GM19328 (cell line): Measurements from ENCODE around the gene SMIM17.

Experiments
- ATAC-seq: cut with Tn5 transposase; IDR thresholded peaks from one replicate; pipeline ENCODE4 v1.9.1; 2021; ENCODE audit warnings: mild to moderate bottlenecking, moderate library complexity; ENCODE audit not compliant: unreplicated experiment

Gene SMIM17

DNA sequence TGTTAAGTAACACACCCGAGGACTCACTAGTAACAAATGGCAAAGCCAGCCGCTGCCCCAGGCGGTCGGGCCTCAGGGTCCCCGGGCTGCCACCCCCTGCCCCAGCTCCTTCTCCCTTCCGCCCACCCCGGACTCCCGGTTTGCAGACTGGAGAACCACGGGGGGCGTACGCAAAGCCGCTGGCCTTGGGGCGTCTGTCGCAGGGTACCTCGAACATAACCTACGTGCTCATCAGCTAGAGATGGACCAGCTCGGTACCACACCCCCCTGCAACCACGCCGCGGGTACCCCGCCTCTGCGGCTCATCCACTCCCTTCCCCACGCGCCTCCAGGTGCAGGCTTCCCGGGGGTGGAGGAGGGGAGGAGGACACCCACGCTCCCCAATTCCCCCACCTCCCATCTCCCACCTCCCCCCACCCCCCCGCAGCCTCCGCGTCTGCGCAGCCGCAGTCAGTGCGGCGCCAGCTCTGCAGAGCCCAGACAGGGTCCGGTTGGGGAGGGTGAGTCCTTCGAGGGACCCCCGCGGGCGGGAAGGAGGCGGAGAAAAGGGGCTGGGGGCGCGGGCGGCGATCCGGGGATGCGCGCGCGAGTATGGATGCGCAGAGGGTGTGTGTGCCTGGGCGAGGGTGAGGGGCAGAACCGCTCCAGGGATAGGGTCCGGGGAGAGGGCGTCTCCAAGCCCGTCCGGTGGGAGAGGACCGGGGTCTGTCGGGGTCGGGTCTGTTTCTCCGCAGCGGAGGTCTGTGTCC lies at the start of gene SMIM17:
SMIM17 (plus strand) TSS at position 449 of the 749 bp plus-strand sequence. CDS start 2,509 bp downstream, outside the sequence.
- no peak for ATAC-seq

DNA sequence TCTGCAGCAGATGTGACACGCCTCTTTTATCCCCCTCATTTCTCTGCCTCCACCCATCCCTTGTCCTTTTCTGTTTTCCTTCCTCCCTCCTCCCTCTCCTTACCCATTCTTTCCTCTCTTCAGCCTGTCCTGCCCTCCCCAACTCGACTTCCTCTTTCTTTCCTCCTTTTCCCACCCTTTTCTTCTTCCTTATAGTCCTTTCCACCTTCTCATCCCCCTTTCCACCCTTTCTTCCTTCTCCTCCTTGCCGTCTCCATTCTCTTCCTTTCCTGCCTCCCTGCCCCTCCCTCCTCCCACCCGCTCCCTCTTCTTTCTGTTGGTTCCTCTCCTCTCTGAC lies 48.5 kb upstream of the SMIM17 start:
- no peak for ATAC-seq

DNA sequence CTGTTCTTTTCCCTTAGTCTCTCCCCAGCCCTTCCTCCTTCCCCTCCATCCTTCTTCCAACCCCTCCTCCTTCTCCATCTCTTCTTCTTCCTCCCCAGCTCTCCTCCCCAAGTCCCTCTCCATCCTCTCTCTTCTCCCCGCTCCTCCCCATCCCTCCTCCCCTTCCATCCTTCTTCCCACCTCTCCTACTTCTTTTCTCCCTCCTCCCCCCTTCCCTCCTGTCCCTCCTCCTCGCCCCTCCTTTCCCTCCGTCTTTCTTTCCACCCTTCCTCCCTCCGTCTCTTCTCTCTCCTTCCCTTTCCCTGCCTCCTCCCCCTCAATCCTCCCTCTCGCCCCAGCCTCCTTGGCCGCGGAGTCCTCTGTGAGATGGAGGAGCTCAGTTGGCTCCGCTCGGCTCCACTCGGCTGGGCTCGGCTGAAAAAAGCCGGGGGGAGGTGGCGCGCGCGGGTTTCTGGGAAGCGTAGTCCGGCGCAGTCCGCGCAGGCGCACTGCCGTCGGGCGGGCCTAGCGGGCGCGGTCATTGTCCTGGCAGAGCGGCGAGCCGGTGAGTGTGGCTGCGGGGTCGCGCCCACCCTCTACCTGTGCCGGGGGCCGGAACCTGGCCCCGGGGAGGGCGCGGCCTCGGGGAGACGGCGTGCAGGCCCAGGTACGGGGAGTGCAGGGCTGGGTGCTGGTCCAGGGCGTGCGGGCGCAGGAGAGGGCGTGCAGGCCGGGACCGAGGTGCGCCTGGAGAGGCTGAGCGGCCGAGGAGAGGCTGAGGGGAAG lies 48.0 kb upstream of the SMIM17 start, which contains the start of gene ZNF71:
ZNF71 (plus strand) TSS at position 520 of the 765 bp plus-strand sequence. CDS start 6,257 bp downstream, outside the sequence.
- peak; percentile 86 for ATAC-seq

DNA sequence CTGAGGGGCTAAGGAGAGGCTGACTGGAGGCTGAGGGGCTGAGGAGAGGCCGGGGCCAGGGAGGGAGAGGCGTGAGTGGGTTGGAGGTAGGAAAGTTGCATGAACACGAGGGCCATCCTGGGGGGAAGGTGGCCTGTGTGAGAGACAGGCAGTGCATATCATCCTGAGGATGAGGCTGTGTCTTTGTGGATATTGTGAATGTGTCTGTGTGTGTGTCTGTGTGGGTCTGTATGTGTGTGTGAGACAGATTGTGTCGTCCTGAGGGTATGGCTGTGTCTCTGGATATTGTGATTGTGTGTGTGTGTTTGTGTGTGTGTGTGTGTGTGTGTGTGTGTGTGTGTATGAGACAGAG lies 47.4 kb upstream of the SMIM17 start:
- ATAC-seq, result peak; percentile 16

DNA sequence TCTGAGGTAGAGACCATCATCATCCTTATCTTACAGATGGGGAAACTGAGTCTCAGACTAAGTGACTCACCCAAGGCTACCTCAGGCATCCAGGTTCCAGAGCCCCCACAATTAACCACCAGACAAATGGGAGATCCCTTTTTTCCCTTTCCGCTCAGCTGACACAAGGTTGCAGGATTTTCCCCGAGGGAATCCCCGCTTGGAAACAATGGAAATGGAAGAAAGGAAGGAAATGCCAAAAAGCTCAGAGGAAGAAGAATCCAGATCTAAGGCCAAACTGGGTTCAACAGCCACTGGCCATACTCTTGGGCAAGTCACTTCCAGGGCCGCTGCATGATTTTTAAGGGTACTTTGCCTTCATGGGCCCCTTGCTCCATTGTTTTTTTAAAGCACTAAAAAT lies 46.3 kb upstream of the SMIM17 start:
- ATAC-seq, result no peak

DNA sequence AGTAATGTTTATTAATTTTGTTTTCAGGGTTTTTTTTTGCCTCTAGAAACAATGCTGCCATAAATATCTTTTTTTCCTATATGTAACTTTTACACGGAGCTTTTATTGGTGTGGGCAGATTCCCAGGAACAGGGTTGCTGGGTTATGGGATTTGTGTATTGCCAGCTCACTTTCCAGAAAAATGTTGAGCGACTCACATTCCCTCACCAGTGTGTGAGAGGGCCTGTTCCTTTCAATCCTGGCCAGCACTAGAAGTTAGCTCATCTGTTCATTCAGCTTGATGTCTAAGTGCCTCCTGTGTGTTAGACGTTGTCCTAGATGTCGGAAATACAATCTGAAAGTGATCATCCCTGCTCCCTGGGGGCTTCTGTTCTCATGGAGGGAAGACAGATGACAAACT lies 45.3 kb upstream of the SMIM17 start:
- ATAC-seq, result no peak

DNA sequence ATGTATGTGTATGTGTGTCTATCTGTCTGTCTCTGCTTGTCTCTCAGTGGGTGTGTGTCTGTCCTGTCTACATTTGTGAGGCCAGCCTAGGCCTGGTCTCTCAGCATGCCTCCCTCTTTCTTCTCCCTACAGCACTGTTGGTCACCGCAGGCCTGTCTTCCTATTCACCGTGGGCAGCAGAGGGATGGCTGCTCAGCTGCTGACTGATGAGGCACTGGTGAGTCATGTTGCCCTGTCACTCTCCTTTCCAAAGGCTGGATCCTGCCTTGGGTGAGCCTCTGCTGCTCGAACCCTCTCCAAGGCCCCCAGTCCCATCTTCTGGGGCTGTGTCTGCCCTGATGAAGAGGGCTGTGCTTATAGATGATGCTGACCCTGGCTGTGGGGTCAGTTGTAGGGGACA lies 41.6 kb upstream of the SMIM17 start:
- ATAC-seq, result no peak

DNA sequence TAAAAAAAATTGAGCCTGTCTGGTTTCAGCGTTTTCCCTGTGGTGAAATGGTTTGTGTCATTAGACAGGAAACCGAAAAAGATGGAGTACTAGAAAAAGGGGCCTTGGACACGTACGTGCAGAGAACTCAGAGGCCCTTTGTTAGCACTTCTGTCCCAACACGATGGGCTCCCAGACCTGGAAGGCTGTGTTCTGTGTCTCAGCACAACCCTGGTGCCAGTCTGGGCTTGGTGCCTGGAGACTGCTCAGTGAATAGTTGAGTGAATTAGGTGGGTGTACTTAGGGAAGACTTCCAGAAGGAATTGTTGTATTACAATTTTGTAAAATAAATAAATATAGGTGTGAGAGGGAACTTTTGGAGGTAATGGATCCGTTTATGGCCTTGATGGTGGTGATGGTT lies 39.1 kb upstream of the SMIM17 start:
- ATAC-seq, result no peak

DNA sequence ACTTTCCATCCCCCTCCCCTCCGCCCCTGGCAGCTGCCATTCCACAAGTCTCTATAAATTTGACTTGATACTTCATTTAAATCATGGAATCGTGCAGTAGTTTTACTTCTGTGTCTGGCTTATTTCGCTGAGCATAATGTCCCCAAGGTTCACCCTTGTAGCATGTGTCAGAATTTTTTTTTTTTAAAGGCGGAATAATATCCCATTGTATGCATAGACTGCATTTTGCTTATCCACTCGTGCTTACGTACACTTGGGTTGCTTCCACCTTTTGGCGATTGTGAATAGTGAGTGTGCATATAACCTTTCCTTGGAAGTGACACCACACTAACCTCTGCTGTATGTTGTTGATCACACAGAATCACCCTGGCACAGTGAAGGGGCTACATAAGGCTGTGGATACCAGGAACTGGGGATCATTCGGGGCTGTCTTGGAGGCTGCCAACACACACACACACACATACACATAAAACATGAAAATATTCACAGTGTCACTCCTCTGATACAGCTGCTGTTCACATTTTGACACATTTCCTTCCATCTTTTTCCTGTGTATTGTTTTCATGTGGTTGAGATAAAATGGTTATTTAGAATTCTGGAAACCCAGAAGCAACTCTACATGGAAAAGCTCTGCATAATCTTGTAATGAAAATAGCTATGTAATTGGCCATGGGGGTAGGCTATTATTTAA lies 34.5 kb upstream of the SMIM17 start:
- no peak for ATAC-seq

DNA sequence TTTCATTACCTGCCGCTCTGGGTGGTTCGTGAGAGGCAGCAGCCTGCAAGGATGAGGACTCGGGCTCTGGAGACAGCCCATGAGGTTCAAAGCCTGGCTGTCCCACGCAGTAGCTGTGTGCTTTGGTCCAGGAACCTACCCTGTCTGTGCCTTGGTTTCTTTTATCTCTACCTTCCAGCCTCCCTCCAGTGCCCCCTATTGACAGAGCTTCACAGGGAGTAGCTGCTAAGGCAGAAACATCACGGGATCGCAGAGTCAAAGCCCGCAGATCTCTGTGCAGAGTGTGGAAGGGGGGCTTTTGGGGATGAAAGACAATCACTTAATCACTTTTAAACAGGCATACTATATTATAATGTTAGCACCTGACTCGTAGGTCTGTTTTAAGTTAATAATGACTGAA lies 31.7 kb upstream of the SMIM17 start:
- no peak for ATAC-seq

DNA sequence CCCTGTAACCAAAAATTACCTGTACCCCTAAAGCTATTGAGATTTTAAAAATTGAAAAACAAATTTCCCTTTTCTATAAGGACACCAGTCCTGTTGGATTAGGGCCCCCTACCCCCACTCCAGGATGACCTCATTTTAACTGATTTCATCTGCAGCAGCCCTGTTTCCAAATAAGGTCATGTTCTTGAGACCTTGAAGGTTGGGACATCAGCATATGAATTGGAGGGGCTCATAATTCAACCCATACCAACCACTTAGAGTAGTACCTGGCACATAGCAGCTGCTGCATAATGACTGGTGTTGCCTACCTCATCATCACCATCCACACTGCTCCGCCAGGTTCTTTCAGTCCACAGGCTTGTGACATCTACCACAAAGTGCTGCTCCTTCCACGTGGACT lies 30.2 kb upstream of the SMIM17 start:
- ATAC-seq, result no peak

DNA sequence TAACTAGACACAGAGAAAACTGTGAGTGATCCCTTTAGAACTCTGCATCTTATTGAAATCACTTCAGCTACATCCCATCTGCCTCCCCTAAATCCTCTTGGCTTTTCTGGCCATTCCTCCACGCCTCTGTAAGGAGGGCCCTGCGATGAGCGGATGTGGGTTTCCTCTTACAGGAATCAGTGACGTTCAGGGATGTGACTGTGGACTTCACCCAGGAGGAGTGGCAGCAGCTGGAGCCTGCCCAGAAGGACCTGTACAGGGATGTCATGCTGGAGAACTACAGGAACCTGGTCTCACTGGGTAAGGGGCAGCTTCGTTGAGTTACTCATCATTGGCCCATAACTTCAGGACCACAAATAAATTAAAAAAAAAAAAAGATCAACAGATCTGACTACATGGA lies 29.3 kb upstream of the SMIM17 start:
- no peak for ATAC-seq

DNA sequence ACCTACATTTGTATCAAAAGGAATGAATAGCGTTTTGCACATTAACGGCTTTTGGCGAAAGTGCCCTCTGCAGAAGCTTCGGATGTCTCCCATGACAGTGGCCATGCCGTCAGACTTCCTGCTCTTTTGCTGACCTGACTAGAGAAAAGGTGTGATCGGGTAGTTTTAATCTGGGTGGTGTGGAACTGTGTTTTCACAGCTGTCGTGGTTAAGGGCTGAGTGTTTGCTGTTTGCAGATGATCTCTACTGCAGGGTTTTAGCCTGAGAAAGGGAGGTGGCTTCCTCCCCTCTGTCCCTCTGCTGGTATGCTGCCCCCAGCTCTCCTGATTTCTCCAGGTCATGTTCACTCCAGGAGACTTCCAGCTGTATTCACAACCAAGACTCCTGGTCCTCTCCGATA lies 25.4 kb upstream of the SMIM17 start:
- ATAC-seq, result no peak

DNA sequence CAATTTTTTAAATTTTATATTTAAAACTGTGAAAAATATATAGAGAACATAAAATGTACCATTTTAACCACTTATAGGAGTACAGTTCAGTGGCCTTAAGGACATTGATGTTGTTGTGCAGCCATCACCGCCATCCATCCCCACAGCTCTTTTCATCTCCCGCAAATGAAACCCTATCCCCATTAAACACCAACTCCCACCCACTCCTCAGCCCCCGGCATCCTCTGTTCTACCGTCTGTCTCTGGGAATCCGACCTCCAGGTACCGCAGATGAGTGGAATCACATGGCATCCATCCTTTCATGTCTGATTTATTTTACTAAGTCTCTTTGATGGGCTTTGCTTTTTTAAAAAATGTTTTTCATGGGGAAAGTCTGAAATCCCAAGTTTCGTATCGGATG lies 23.8 kb upstream of the SMIM17 start:
- no peak for ATAC-seq

DNA sequence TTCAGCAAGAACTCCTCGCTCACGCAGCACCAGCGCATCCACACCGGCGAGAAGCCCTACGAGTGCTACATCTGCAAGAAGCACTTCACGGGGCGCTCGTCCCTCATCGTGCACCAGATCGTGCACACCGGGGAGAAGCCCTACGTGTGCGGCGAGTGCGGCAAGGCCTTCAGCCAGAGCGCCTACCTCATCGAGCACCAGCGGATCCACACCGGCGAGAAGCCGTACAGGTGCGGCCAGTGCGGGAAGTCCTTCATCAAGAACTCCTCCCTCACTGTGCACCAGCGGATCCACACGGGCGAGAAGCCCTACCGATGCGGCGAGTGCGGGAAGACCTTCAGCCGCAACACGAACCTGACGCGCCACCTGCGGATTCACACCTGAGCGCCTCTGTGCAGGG lies 20.6 kb upstream of the SMIM17 start:
- ATAC-seq, result no peak

DNA sequence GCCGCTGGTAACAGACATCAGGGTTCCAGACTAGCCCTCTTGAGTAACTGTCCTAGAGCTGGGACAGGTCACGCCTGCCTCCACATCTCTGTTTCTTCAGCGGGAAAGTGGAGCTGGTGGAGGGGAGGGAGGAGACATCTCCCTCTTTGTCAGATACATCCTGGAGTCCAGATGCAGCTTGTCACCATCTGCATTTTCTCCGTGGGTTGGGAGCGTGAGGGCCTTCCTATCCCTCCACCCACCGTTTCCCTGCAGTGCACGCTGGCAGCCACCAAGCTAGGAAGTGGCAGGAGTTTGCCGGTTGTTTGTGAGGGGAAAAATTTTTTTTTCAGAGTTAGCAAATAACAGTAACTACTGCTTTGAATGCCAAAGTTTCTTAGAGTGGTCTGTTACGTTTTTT lies 20.0 kb upstream of the SMIM17 start:
- no peak for ATAC-seq

DNA sequence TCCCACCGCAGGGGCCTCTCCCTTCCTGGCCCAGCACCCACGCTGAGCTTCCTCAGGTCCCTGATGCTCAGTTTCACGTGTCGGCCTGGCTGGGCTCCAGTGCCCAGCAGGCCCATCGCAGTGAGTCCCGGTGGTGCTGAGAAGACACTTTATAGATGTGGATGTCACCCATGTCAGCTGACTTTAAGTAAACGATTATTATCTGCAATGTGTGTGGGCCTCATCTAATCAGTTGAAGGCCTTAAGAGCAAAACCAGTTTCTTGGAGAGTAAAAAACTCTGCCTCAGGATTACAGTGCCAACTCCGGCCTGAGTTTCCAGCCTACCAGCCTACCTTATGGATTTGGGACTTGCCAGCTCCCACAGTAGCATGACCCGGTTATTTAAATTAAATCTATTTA lies 17.3 kb upstream of the SMIM17 start:
- no peak for ATAC-seq

DNA sequence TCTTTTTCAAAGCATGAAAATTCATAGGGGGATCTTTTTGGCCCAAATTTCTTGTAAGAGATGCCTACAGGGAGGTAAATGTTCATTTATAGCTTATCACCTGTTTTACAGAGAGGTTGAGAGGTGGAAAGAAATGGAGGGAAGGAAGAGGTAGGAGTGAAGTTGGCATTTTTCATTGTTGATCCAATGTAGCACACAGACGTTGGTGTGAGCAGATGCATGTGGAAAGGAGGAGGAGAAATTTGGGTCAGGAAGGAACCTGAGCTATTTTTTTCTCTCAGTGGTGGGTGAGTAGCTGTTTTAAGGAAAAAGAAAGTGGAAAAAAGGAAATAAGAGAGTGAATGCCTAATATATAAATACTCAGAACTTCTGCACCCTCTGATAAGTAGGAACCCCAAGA lies 9.9 kb upstream of the SMIM17 start:
- ATAC-seq, result no peak

DNA sequence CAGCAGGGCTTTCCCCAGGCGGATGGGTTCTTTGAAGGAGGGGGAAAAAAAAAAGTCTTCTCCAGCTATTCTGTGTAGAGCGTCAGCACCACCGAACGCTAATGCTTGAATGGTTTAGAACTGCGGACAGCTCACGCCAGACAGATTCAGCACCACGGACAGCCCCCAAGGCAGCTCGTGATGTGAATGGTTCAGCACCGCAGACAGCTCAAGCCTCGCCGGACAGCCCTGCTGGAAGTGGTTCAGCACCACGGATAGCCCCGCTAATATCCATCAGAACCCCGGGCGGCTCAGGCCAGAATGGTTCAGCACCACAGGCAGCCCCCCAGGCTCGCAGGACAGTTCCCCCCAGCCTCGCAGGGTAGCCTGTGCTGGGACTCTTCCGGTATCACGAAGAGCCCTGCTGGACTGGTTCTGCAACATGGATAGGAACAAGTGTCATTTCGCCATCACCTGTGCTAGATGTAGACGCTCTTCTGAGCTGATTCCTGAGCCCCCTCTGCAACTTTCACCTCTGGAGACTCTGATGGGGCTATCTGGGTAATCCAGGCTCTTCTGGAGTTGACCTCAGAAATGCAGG lies 4.9 kb upstream of the SMIM17 start:
- ATAC-seq, result no peak

DNA sequence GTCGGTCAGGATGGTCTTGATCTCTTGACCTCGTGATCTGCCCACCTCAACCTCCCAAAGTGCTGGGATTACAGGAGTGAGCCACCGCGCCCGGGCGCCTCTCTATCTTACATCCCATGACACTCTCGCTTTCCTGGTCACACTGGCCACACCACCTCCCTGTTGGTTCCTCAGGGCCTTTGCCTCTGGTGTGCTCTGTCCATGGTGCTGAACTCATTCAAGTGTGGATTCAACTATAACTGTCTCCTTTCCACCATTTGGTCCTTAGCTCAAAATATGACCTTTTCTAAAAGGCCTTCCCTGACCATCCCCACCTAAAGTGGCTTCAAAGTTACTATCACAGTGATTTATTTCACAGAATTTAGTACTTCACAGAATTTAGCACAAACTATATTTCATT lies 3.7 kb upstream of the SMIM17 start:
- ATAC-seq, result no peak

DNA sequence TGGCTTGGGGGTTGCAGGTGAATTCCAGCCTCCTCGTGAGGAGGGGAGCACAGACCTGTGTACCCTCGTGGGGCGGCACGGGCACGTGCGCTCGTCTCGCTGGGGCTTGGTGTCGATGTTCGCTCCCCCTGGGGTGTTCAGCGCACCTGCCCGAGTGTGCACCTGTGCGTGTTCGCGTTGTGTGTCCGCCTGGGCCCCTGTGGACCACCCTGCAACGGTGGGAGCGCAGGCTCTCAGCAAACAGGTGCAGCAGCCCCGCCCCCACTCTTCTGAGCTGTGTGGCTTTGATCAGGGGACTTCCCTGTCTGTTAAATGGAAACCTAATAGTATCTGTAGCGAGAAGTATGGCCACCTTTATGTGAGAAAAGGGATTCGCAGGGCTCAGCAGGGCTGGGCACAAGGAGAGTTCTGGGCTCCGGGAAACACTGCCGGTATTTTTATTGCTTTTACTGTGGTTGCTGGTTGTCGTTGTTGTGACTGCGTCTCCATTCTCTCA lies 549 bp downstream of the SMIM17 start:
- ATAC-seq, result no peak
